Midbrain (tissue), 1 donor: ENCODE measurements around the gene THRA.

Experiments used
- DNase-seq: peaks from one replicate; lab custom pipeline; 2025; lab: John Stamatoyannopoulos, UW

Gene THRA

DNA sequence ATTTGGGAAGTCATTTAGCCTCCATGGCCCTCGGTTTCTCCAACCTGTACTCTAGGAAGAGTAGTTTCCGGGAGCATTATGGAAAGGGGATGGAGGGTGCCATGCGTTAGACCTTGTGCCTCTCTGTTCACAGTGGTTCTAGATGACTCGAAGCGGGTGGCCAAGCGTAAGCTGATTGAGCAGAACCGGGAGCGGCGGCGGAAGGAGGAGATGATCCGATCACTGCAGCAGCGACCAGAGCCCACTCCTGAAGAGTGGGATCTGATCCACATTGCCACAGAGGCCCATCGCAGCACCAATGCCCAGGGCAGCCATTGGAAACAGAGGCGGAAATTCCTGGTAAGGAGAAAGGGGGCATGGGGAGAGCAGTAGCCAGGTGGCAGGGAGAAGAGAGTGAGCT is 21.7 kb downstream of the THRA start:
- no peak for DNase-seq

DNA sequence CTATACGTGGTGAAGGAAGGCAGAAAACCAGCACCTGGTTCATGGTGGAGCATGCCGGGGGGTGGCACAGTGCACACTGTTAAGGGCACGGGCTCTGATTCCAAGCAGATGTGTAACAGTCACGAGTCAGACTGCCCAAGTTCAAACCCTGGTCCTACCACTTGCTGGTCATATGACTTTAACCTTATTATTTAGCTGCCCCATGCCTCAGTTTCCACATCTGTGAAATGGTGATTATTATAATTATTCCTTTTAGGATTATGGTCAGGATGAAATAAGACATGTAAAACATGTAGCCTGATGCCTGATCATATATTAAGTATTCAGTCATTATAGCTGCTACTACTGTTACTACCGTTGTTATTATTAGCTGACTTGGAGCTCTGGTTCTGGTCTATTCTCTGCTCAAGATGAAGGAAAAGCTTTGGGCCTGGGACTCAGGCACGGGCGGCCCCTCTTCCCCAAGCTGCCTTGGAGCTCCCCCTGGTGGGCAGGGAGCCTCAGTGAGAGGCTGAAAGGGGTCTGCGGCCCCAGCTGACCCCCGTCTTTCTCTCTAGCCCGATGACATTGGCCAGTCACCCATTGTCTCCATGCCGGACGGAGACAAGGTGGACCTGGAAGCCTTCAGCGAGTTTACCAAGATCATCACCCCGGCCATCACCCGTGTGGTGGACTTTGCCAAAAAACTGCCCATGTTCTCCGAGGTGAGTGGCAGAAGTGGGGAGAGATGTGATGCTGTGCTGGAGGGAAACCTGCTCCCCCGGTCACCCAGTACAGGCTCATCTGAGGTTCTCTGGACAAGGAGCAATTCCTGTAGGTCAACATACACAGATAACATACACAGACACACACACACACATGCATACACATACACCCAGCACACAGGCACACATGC is 23.6 kb downstream of the THRA start:
- no peak for DNase-seq

DNA sequence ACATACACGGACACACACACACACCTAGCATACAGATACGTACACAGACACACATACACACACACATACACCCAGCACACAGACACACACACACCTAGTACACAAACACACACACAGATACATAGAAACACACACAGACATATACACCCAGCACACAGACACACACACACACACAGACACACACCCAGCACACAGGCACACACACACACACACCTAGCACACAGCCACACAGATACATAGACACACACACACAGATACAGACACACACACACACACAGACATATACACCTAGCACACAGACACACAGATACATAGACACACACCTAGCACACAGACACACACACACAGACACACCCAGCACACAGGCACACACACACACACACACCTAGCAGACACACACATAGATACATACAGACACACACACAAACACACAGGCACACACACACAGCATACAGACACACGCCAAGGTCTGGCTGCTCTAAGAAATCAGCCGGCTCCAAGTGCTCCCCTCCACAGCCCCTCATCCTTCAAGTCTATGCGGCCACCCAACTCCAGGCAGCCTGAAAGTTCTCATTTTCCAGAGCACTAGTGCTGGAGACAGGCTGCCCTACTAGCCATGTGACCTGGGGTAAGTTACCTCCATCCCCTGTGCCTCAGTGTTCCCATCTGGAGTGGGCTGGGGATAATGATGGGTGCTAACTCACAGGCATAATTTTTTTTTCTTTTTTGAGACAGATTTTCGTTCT is 24.5 kb downstream of the THRA start:
- no peak for DNase-seq

GRCh38 chr17:40087903-40088718 is 25.3 kb downstream of the THRA start:
- DNase-seq = no peak

DNA sequence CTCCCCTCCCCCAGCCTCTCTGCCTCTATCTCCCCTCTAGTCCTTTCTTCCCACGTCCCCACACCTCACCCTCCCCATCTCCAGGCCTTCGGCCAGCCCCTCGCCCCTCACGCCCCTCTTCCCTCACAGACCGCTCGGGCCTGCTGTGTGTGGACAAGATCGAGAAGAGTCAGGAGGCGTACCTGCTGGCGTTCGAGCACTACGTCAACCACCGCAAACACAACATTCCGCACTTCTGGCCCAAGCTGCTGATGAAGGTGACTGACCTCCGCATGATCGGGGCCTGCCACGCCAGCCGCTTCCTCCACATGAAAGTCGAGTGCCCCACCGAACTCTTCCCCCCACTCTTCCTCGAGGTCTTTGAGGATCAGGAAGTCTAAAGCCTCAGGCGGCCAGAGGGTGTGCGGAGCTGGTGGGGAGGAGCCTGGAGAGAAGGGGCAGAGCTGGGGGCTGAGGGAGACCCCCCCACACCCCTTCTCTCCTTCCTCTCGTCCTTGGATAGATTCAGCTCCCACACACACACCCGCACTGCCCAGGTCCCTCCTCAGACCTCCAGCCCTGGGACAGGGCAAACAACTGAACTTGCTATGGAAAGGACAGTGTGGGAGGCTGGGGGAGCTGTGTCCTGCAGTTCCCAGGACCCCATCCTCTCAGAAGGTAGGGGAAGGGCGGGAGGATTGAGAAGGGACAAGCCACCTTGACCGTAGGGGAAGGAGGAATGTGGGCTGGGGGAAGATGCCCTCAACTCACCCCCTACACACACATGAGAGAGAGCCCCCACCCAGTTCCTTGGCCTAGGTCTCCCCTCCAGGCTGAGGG is 26.5 kb downstream of the THRA start:
- no peak for DNase-seq

- DNase-seq = no peak
Measured at GRCh38 chr17:40090237-40091119, 27.7 kb downstream of the THRA start.

DNA sequence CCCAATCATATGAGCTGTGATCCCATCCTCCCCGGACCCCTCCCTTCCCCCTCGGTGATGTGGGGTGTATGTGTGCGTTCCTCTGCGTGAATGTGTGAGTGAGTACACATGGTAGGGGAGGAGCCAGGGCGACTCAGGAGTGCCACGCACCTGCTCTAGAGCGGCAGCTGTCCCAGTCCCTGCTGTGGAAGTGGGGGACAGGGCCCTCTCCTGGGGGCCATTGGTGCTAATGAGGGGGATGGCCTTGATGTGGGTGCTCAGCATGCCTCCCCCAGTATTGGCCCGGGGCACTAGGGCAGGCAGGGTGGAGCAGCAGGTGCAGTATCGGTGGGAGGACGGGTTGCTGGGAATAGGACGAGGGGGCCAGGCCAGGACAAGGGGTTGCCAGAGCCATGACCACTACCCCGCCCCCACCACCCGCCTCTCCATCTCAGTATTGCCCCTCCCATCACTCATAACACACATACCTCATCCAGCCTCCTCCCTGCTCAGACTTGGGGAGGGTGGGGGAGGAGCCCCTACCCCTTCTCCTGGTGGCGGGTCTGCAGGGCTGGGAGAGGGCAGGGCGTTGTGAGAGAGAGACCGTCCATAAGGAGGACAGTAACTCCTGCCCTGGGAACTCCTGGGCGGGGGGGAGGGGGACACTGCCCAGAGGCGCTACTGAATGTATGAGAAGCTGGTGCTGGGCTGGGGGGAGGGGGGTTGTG is 29.1 kb downstream of the THRA start:
- no peak for DNase-seq

DNA sequence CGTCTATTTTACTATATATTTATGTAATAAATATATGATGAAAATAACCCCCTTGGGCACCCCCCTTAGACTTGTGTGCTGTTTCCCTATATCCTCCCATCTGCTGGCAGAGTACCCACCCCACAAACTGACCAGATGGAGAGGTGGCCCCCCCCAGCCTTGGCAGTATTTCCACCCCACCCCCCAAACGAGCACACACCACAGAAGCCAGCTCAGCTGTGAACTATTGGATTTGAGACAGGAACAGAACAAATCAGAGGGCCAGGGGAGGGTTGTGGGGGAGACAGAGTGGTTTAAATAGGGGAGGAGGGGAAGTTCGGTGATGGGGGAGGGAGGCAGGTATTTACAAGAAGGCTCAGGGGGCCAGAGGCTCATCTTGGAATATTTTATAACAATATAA is 29.8 kb downstream of the THRA start:
- peak; percentile 81 for DNase-seq

DNA sequence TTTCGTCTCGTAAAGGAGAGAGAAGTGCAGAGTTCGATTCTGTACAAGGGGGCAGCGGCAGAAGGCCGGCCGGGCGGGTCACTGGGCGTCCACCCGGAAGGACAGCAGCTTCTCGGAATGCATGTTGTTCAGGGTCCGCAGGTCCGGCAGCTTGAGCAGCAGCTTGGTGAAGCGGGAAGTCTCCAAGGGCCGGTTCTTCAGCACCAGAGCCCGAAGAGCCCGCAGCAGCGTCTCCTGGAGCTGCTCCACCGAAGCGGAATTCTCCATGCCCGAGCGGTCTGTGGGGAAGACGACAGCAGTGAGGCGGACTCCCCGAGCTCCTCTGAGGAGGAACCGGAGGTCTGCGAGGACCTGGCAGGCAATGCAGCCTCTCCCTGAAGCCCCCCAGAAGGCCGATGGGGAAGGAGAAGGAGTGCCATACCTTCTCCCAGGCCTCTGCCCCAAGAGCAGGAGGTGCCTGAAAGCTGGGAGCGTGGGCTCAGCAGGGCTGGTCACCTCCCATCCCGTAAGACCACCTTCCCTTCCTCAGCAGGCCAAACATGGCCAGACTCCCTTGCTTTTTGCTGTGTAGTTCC is 30.3 kb downstream of the THRA start:
- no peak for DNase-seq

- no peak for DNase-seq
Measured at GRCh38 chr17:40093580-40094201, 30.9 kb downstream of the THRA start.

DNA sequence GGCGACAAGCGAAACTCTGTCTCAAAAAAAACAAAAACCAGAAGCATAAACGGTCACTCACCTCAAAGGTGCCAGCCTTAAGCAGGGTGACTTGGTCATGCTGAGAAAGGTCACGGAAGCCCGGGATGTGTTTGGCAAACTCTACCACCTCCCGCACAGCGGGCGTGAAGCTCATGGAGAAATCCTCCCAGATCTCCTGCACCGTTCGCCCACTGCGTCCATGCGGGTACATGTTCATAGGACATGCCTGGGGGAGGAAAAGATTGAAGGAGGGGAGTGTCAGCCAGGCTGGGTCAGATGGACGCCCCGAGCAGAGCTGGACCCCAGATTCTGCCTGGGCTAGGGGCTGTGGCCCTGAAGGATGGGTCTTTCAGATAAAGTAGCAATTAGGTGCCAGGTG is 32.1 kb downstream of the THRA start:
- no peak for DNase-seq

DNA sequence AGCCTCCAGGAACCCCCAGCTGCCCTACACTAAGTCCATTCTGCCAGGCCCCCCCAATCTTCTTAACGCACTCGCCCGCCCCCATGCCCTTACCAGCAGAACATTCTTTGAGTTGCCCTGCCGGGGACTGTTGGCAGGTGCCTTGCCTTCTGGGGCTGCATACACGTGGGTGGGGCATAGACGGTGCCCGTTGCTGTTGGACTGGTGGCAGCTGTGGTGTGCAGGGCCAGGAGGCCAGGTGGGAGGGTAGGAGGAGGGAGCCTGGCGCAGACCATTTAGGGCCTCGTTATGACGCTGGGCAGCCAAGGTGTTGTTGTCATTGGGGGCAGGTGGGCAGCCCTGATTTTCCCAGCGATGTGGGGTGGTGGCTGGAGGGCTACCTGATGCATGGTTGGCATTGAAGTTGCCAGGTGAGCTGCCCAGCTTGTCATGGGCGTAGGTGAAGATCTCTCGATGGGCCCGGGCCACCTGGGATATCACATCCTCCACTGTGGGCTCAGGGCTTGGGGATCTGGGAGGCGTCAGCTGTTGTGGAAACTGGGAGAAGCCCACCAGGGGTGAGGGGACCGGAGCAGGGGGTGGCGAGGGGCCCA is 32.7 kb downstream of the THRA start:
- DNase-seq = no peak

- DNase-seq = no peak
Measured at GRCh38 chr17:40095944-40096791, 33.4 kb downstream of the THRA start.

DNA sequence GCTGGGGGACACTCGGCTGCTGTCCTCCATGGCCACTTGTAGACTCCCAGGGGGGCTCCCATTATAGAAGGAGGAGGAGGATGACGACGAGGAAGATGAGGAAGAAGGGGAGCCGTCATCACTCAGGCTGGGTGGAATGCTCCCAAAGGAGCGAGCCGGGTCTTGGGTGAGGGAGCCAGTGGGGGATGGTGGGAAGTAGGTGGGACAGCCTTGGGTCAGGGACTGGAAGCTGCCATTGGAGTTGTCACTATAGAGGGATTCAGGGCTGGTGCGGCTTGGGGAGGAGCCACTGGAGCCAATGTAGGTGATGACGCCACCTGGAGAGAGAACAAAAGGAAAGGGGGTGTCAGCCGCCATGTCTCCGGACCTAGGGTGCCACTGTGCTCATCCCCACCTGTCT is 34.3 kb downstream of the THRA start:
- no peak for DNase-seq

- no peak for DNase-seq
Measured at GRCh38 chr17:40097931-40098845, 35.4 kb downstream of the THRA start.

DNA sequence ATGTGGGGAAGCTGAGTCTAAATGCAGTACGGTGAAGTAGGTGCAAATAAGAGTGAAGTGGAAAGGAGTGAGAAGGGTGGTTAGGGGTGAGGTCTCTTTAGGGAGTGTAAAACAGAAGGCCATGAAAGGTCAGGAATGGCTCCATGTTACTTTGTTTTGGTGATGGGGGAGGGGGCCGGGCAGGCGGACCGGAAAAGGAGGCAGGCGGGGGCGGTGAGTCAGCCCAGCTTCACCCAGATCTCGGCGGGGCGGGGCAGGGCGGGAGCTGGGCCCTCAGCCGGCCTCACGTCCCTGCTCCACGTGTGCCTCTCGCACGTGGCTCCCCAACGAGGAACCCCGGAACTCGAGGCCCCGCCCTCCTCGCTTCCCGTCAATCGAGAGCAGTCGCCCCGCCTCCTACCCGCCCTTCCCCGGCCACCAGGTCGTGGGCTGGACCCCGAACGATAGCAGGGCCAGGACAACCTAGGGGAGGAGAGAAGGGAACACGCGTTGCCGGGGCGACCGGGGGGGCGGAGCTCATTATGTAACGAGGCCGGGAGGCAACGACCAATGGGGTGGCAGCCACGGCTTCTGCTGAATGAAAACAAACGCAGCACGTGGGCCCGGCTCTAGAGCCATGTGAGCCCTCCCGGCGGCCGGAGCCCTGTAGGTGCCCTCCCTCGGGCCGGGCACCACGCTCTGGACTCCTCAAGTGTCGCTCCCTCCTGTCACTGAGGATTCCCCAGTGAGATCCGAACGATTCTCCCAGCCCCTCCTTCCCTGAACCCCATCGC is 36.3 kb downstream of the THRA start:
- peak; percentile 96 for DNase-seq
